ENCODE data around the gene ST14. TPM values are rescaled to one million over a fixed set of nuclear protein-coding genes. Genes with fewer than 3 reads are reported as not detected.

ST14 gene
- total RNA-seq, 1 experiment from 2014 or later: 0.30 TPM

DNA sequence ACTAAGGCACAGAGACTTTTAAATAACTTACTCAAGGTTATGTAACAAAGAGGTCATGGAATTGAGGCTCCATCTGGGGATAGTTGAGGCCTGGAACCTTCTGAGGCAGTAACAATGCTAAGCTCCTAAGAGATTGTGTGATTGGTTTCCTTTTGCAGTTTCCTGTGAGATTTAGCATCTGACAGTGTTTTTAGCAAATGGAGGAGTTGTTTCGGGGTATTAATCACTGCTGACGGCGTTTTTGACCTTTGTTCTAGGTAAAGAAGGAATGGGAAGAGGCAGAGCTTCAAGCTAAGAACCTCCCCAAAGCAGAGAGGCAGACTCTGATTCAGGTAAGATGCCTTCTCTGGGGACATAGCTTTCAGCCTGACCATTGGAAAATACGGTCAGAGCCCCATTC, 32.1 kb upstream of the ST14 start:
- Histone ChIP-seq H3K27ac (ENCODE audit: low read depth, low read length, poor library complexity, severe bottlenecking) (no peak overlapping the region), H3K9me3 (ENCODE audit: low read depth, low read length, poor library complexity, severe bottlenecking) (no peaks in the 10 kb centered on the region), H3K27me3 (replicated peaks; ENCODE audit: insufficient read depth, low read depth, low read length, poor library complexity) (no peaks in the 10 kb centered on the region), H3K4me3 (ENCODE audit: low read depth, low read length, poor library complexity, severe bottlenecking) (no peak overlapping the region), H3K4me1 (ENCODE audit: insufficient read depth, low read length, poor library complexity, severe bottlenecking) (no peaks in the 10 kb centered on the region), H3K36me3 (ENCODE audit: insufficient read depth, low read length, poor library complexity, severe bottlenecking) (peaks cover 62% of the 10 kb centered on the region)
- no peak for TF ChIP-seq EZH2 (IDR thresholded peaks at IDR 0.05; ENCODE audit: borderline replicate concordance, low read depth, low read length, poor library complexity, severe bottlenecking)
- TF ChIP-seq, protein P1, sequence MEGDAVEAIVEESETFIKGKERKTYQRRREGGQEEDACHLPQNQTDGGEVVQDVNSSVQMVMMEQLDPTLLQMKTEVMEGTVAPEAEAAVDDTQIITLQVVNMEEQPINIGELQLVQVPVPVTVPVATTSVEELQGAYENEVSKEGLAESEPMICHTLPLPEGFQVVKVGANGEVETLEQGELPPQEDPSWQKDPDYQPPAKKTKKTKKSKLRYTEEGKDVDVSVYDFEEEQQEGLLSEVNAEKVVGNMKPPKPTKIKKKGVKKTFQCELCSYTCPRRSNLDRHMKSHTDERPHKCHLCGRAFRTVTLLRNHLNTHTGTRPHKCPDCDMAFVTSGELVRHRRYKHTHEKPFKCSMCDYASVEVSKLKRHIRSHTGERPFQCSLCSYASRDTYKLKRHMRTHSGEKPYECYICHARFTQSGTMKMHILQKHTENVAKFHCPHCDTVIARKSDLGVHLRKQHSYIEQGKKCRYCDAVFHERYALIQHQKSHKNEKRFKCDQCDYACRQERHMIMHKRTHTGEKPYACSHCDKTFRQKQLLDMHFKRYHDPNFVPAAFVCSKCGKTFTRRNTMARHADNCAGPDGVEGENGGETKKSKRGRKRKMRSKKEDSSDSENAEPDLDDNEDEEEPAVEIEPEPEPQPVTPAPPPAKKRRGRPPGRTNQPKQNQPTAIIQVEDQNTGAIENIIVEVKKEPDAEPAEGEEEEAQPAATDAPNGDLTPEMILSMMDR (conservative IDR thresholded peaks at IDR 0.05; ENCODE audit: low read depth, low read length): no peak
- ChIA-PET POLR2A (ENCODE audit: low non-redundant PET) (no interaction called here), CTCF (no interaction called here)
- BruUV-seq (replicated peaks): no TSS peak
- DNase-seq (ENCODE audit: low spot score): no peak
- intact Hi-C loops (cut with micrococcal nuclease; ENCODE audit: unreplicated experiment): no loop called here

DNA sequence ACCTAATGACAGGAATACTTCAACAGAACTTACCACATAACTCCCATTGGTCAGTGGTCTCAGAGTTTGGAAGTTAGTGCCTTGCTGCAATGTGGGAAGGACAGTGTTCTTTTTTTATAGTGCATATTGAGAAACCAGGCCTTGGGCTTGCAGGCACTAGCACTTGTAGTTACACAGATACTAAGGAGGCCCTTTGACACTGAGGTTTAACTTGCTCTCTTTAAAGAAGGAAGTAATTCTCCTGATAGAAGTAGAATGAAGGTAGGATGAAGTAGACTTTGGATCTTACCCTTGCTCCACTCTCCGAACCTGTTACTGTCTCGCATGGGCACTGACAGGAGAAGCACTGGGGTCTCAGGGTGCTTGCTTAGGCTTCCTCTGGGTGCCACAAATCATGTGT, 31.0 kb upstream of the ST14 start:
- Histone ChIP-seq H3K9me3 (ENCODE audit: low read depth, low read length, poor library complexity, severe bottlenecking) (no peaks in the 10 kb centered on the region), H3K27ac (ENCODE audit: low read depth, low read length, poor library complexity, severe bottlenecking) (no peak overlapping the region), H3K36me3 (ENCODE audit: insufficient read depth, low read length, poor library complexity, severe bottlenecking) (peaks cover 56% of the 10 kb centered on the region), H3K4me3 (ENCODE audit: low read depth, low read length, poor library complexity, severe bottlenecking) (no peak overlapping the region), H3K4me1 (ENCODE audit: insufficient read depth, low read length, poor library complexity, severe bottlenecking) (no peaks in the 10 kb centered on the region), H3K27me3 (replicated peaks; ENCODE audit: insufficient read depth, low read depth, low read length, poor library complexity) (no peaks in the 10 kb centered on the region)
- no TSS peak for BruUV-seq (replicated peaks)
- intact Hi-C loops (cut with micrococcal nuclease; ENCODE audit: unreplicated experiment): no loop called here
- TF ChIP-seq EZH2 (IDR thresholded peaks at IDR 0.05; ENCODE audit: borderline replicate concordance, low read depth, low read length, poor library complexity, severe bottlenecking): no peak
- TF ChIP-seq, protein P1 (conservative IDR thresholded peaks at IDR 0.05; ENCODE audit: low read depth, low read length): no peak
- POLR2A ChIA-PET (ENCODE audit: low non-redundant PET): no interaction called here
- DNase-seq (ENCODE audit: low spot score): no peak
- CTCF ChIA-PET: no interaction called here

DNA sequence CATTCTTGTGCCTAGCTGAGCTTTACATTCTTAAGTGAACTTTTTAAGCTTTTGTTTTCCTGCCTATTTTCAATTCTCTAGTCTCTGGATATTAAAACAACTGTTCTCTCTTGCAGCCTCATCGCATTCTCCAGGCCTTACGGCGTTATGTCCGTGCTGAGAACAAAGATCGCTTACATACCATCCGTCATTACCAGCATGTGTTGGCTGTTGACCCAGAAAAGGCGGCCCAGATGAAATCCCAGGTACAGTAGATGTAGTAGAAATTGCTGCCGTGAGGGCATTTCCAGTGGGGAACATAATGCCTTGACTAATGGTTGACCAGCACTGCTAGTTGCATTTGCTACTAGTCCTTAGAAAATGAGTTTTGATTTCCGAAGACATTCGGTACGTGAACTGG, 29.7 kb upstream of the ST14 start:
- ChIA-PET CTCF (no interaction called here), POLR2A (ENCODE audit: low non-redundant PET) (interaction anchor here (0.6 kb wide), 1 partner anchor 864 kb away, joined by 3 read pairs; no protein-coding TSS in a partner anchor)
- H3K4me1 ChIP-seq (ENCODE audit: insufficient read depth, low read length, poor library complexity, severe bottlenecking): no peaks in the 10 kb centered on the region
- H3K36me3 ChIP-seq (ENCODE audit: insufficient read depth, low read length, poor library complexity, severe bottlenecking): peaks cover 53% of the 10 kb centered on the region
- H3K27me3 ChIP-seq (replicated peaks; ENCODE audit: insufficient read depth, low read depth, low read length, poor library complexity): no peaks in the 10 kb centered on the region
- no peak overlapping the region for H3K4me3 ChIP-seq (ENCODE audit: low read depth, low read length, poor library complexity, severe bottlenecking)
- H3K9me3 ChIP-seq (ENCODE audit: low read depth, low read length, poor library complexity, severe bottlenecking): no peaks in the 10 kb centered on the region
- BruUV-seq (replicated peaks): no TSS peak
- DNase-seq (ENCODE audit: low spot score): no peak
- no peak overlapping the region for H3K27ac ChIP-seq (ENCODE audit: low read depth, low read length, poor library complexity, severe bottlenecking)
- TF ChIP-seq, protein P1 (conservative IDR thresholded peaks at IDR 0.05; ENCODE audit: low read depth, low read length): no peak
- TF ChIP-seq EZH2 (IDR thresholded peaks at IDR 0.05; ENCODE audit: borderline replicate concordance, low read depth, low read length, poor library complexity, severe bottlenecking): no peak
- intact Hi-C loops (cut with micrococcal nuclease; ENCODE audit: unreplicated experiment): loop anchor here (5.0 kb wide), 1 partner anchor 363 kb away; no protein-coding TSS in a partner anchor
